ENCODE measurements around the gene PBXIP1. TPM values are rescaled to one million over a fixed set of nuclear protein-coding genes. Genes with fewer than 3 reads are reported as not detected.

PBXIP1 gene
- total and polyA plus RNA-seq, 2 of the 13 experiments (the other 11 are each of a cell fraction or from before 2014, with no cell fraction given): 16.3 to 31.9 TPM

DNA sequence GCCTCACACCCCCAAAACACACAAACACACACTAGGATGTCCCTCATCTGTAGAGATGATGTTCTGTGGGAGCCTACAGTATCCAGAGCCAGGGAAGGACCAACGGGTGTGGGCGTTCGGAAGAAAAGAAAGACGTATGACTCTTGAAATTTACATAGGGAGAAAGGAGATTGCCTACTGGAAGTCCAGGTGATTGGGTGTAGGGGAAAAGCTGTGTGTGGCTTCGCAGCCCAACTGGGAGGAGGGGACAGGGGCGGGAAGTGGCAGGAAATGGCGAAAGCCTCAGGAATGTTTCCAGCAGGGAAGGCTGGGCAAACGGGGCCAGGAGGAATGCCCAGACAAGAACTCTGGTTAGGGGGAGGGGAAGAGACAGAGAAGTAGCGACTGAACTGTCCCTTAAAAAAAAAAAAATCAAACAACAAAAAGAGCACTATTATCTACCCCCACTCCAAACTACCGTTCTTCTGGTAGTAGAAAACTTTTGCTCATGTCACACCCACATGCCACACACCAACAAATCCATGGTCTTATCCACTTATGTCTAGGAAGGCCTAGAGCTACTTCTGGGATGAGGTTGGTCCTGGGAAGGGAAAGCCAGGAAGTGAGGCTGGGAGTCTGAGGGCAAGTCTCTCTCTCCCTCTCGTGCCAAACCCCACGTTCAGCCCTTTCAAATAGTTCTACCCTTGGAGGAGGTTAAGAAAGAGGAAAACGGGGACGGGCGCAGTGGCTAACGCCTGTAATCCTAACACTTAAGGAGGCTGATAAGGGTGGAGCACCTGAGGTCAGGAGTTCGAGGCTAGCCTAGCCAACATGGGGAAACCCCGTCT lies 16.8 kb upstream of the PBXIP1 start (continued):
- TF ChIP-seq ZNF432 (CRISPR knock-in tag; IDR thresholded peaks at IDR 0.05; ENCODE audit: borderline replicate concordance) (no peak), ZNF670 (CRISPR knock-in tag; IDR thresholded peaks at IDR 0.05; ENCODE audit: borderline replicate concordance) (0 out of 2 replicates have a peak, but pooled peaks have one; percentile 40), SRSF1 (optimal IDR thresholded peaks at IDR 0.05; ENCODE audit: low read depth, low read length) (no peak), RFXANK (CRISPR knock-in tag; IDR thresholded peaks at IDR 0.05) (peak; percentile 63; the same call in 1 of the 2 replicates), ZNF552 (CRISPR knock-in tag; IDR thresholded peaks at IDR 0.05; ENCODE audit: borderline replicate concordance) (no peak), ZNF225 (CRISPR knock-in tag; IDR thresholded peaks at IDR 0.05) (no peak; the same call in 1 of the 2 replicates), ZNF720 (CRISPR knock-in tag; IDR thresholded peaks at IDR 0.05) (no peak), IRX3 (CRISPR knock-in tag; IDR thresholded peaks at IDR 0.05; ENCODE audit: borderline replicate concordance, low read depth) (no peak), MAF1 (CRISPR knock-in tag; IDR thresholded peaks at IDR 0.05; ENCODE audit: borderline replicate concordance) (no peak), ZNF652 (CRISPR knock-in tag; IDR thresholded peaks at IDR 0.05; ENCODE audit: borderline replicate concordance, low read depth) (no peak)
- TF ChIP-seq, protein P1, sequence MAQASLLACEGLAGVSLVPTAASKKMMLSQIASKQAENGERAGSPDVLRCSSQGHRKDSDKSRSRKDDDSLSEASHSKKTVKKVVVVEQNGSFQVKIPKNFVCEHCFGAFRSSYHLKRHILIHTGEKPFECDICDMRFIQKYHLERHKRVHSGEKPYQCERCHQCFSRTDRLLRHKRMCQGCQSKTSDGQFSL (CRISPR knock-in tag; IDR thresholded peaks at IDR 0.05): no peak
- TF ChIP-seq, protein P2, sequence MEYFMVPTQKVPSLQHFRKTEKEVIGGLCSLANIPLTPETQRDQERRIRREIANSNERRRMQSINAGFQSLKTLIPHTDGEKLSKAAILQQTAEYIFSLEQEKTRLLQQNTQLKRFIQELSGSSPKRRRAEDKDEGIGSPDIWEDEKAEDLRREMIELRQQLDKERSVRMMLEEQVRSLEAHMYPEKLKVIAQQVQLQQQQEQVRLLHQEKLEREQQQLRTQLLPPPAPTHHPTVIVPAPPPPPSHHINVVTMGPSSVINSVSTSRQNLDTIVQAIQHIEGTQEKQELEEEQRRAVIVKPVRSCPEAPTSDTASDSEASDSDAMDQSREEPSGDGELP (IDR thresholded peaks at IDR 0.05; ENCODE audit: borderline replicate concordance, low read depth): peak; percentile 80; the same call in 1 of the 2 replicates
- TF ChIP-seq, protein P3, sequence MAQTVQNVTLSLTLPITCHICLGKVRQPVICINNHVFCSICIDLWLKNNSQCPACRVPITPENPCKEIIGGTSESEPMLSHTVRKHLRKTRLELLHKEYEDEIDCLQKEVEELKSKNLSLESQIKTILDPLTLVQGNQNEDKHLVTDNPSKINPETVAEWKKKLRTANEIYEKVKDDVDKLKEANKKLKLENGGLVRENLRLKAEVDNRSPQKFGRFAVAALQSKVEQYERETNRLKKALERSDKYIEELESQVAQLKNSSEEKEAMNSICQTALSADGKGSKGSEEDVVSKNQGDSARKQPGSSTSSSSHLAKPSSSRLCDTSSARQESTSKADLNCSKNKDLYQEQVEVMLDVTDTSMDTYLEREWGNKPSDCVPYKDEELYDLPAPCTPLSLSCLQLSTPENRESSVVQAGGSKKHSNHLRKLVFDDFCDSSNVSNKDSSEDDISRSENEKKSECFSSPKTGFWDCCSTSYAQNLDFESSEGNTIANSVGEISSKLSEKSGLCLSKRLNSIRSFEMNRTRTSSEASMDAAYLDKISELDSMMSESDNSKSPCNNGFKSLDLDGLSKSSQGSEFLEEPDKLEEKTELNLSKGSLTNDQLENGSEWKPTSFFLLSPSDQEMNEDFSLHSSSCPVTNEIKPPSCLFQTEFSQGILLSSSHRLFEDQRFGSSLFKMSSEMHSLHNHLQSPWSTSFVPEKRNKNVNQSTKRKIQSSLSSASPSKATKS (CRISPR knock-in tag; IDR thresholded peaks at IDR 0.05): no peak
- TF ChIP-seq, protein P4, sequence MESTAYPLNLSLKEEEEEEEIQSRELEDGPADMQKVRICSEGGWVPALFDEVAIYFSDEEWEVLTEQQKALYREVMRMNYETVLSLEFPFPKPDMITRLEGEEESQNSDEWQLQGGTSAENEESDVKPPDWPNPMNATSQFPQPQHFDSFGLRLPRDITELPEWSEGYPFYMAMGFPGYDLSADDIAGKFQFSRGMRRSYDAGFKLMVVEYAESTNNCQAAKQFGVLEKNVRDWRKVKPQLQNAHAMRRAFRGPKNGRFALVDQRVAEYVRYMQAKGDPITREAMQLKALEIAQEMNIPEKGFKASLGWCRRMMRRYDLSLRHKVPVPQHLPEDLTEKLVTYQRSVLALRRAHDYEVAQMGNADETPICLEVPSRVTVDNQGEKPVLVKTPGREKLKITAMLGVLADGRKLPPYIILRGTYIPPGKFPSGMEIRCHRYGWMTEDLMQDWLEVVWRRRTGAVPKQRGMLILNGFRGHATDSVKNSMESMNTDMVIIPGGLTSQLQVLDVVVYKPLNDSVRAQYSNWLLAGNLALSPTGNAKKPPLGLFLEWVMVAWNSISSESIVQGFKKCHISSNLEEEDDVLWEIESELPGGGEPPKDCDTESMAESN (CRISPR knock-in tag; conservative IDR thresholded peaks at IDR 0.05): no peak
- TF ChIP-seq, protein P5, sequence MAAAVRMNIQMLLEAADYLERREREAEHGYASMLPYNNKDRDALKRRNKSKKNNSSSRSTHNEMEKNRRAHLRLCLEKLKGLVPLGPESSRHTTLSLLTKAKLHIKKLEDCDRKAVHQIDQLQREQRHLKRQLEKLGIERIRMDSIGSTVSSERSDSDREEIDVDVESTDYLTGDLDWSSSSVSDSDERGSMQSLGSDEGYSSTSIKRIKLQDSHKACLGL (CRISPR knock-in tag; IDR thresholded peaks at IDR 0.05): no peak; the same call in 1 of the 2 replicates
- TF ChIP-seq, protein P6, sequence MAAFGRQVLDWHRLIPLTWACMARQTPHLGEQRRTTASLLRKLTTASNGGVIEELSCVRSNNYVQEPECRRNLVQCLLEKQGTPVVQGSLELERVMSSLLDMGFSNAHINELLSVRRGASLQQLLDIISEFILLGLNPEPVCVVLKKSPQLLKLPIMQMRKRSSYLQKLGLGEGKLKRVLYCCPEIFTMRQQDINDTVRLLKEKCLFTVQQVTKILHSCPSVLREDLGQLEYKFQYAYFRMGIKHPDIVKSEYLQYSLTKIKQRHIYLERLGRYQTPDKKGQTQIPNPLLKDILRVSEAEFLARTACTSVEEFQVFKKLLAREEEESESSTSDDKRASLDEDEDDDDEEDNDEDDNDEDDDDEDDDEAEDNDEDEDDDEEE (CRISPR knock-in tag; IDR thresholded peaks at IDR 0.05): no peak; the same call in 1 of the 2 replicates
- TF ChIP-seq, protein P7, sequence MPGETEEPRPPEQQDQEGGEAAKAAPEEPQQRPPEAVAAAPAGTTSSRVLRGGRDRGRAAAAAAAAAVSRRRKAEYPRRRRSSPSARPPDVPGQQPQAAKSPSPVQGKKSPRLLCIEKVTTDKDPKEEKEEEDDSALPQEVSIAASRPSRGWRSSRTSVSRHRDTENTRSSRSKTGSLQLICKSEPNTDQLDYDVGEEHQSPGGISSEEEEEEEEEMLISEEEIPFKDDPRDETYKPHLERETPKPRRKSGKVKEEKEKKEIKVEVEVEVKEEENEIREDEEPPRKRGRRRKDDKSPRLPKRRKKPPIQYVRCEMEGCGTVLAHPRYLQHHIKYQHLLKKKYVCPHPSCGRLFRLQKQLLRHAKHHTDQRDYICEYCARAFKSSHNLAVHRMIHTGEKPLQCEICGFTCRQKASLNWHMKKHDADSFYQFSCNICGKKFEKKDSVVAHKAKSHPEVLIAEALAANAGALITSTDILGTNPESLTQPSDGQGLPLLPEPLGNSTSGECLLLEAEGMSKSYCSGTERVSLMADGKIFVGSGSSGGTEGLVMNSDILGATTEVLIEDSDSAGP (CRISPR knock-in tag; IDR thresholded peaks at IDR 0.05; ENCODE audit: borderline replicate concordance): no peak; the same call in 1 of the 2 replicates
- TF ChIP-seq, protein P8, sequence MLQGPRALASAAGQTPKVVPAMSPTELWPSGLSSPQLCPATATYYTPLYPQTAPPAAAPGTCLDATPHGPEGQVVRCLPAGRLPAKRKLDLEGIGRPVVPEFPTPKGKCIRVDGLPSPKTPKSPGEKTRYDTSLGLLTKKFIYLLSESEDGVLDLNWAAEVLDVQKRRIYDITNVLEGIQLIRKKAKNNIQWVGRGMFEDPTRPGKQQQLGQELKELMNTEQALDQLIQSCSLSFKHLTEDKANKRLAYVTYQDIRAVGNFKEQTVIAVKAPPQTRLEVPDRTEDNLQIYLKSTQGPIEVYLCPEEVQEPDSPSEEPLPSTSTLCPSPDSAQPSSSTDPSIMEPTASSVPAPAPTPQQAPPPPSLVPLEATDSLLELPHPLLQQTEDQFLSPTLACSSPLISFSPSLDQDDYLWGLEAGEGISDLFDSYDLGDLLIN (CRISPR knock-in tag; IDR thresholded peaks at IDR 0.05; ENCODE audit: borderline replicate concordance): 0 out of 2 replicates have a peak, but pooled peaks have one; percentile 42
